ENCODE data around the gene ATG10. TPM values are rescaled to one million over a fixed set of nuclear protein-coding genes. Genes with fewer than 3 reads are reported as not detected.

ATG10 gene
- total RNA-seq, 1 experiment from 2014 or later = 11.8 TPM

DNA sequence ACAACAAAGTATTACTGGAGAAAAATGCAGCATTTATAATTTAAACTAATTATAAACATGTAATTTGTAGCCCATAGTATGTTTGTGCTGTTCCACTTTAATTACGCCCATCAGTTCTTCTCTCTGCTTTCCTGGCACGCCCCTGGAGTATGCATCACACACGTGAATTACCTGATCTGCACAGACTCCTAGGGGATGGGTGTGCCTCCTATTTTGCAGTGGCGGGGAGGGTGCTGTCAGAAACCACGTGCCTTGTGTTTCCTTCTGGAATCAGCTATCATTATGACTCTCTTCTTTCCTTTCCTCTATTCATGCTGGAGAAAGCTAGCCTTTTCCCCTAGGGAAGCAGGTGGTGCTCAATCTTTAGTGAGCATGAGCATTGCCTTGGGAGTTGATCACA, 263.1 kb downstream of the ATG10 start:
- no TSS peak for BruUV-seq (replicated peaks)
- H3K27ac ChIP-seq (ENCODE audit: low read length) = no peak overlapping the region
- no peaks in the 10 kb centered on the region for H3K79me2 ChIP-seq (ENCODE audit: low read length)
- no peak overlapping the region for H3K4me2 ChIP-seq (ENCODE audit: low read length)
- H2AFZ ChIP-seq (ENCODE audit: low read length) = no peak overlapping the region
- no peaks in the 10 kb centered on the region for H3K9me2 ChIP-seq (replicated peaks; ENCODE audit: low read length)
- H3K9ac ChIP-seq (ENCODE audit: low read length) = no peak overlapping the region
- POLR2A ChIA-PET (ENCODE audit: unreplicated experiment) = no interaction called here
- H3K27me3 ChIP-seq (ENCODE audit: low read length) = no peaks in the 10 kb centered on the region
- no peaks in the 10 kb centered on the region for H3K36me3 ChIP-seq (ENCODE audit: low read depth, low read length)
- CTCF ChIA-PET = no interaction called here
- no peak for ATAC-seq
- H3F3A ChIP-seq (ENCODE audit: low read length, unreplicated experiment) = no peaks in the 10 kb centered on the region
- TF ChIP-seq, protein P1, sequence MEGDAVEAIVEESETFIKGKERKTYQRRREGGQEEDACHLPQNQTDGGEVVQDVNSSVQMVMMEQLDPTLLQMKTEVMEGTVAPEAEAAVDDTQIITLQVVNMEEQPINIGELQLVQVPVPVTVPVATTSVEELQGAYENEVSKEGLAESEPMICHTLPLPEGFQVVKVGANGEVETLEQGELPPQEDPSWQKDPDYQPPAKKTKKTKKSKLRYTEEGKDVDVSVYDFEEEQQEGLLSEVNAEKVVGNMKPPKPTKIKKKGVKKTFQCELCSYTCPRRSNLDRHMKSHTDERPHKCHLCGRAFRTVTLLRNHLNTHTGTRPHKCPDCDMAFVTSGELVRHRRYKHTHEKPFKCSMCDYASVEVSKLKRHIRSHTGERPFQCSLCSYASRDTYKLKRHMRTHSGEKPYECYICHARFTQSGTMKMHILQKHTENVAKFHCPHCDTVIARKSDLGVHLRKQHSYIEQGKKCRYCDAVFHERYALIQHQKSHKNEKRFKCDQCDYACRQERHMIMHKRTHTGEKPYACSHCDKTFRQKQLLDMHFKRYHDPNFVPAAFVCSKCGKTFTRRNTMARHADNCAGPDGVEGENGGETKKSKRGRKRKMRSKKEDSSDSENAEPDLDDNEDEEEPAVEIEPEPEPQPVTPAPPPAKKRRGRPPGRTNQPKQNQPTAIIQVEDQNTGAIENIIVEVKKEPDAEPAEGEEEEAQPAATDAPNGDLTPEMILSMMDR (conservative IDR thresholded peaks at IDR 0.05; ENCODE audit: low read depth, low read length) = no peak
- TF ChIP-seq EZH2 (IDR thresholded peaks at IDR 0.05; ENCODE audit: low read length, unreplicated experiment) (no peak), EZH2phosphoT487 (IDR thresholded peaks at IDR 0.05; ENCODE audit: borderline replicate concordance, low read length) (no peak)
- intact Hi-C loops (cut with micrococcal nuclease) = no loop called here
- H3K4me3 ChIP-seq (ENCODE audit: low read length) = no peak overlapping the region
- H3K9me3 ChIP-seq (ENCODE audit: low read length) = no peaks in the 10 kb centered on the region
- H4K20me1 ChIP-seq (ENCODE audit: low read length) = no peaks in the 10 kb centered on the region
- DNase-seq = no peak
- no peaks in the 10 kb centered on the region for H3K4me1 ChIP-seq (ENCODE audit: insufficient read depth, low read length)

DNA sequence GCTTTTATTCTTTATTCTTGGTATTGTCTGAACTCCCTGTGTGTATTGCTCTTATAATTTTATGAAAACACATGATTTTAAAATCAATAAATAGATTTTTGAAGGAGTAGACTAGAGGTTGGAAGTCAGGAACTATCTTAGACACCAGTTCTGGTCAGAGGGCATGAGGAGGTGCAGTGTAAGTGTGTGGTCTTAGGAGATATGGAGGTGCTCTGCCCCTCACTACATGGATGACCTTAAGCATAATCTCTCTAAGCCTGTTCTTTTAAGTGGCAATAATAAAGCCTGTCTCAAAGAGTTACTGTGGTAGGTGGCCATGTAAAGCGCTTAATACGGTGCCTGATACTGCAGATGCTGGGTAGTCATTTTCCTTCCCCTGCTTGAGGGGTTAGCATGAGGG, 272.3 kb downstream of the ATG10 start:
- POLR2A ChIA-PET (ENCODE audit: unreplicated experiment) = interaction anchor here (0.6 kb wide), 1 partner anchor 276 kb away, joined by 4 read pairs; no protein-coding TSS in a partner anchor
- intact Hi-C loops (cut with micrococcal nuclease) = no loop called here
- CTCF ChIA-PET = no interaction called here
- H3K4me3 ChIP-seq (ENCODE audit: low read length) = no peak overlapping the region
- no peak for ATAC-seq
- no peak overlapping the region for H3K4me2 ChIP-seq (ENCODE audit: low read length)
- H2AFZ ChIP-seq (ENCODE audit: low read length) = no peak overlapping the region
- no peaks in the 10 kb centered on the region for H3K4me1 ChIP-seq (ENCODE audit: insufficient read depth, low read length)
- no peak overlapping the region for H3K27ac ChIP-seq (ENCODE audit: low read length)
- H3K27me3 ChIP-seq (ENCODE audit: low read length) = no peaks in the 10 kb centered on the region
- BruUV-seq (replicated peaks) = no TSS peak
- H3K79me2 ChIP-seq (ENCODE audit: low read length) = no peaks in the 10 kb centered on the region
- no peaks in the 10 kb centered on the region for H4K20me1 ChIP-seq (ENCODE audit: low read length)
- no peaks in the 10 kb centered on the region for H3K9me2 ChIP-seq (replicated peaks; ENCODE audit: low read length)
- no peak overlapping the region for H3K9ac ChIP-seq (ENCODE audit: low read length)
- TF ChIP-seq EZH2phosphoT487 (IDR thresholded peaks at IDR 0.05; ENCODE audit: borderline replicate concordance, low read length) (no peak), EZH2 (IDR thresholded peaks at IDR 0.05; ENCODE audit: low read length, unreplicated experiment) (no peak)
- TF ChIP-seq, protein P1 (conservative IDR thresholded peaks at IDR 0.05; ENCODE audit: low read depth, low read length) = no peak
- no peak for DNase-seq
- no peaks in the 10 kb centered on the region for H3F3A ChIP-seq (ENCODE audit: low read length, unreplicated experiment)
- H3K36me3 ChIP-seq (ENCODE audit: low read depth, low read length) = no peaks in the 10 kb centered on the region
- peaks cover 13% of the 10 kb centered on the region for H3K9me3 ChIP-seq (ENCODE audit: low read length)

DNA sequence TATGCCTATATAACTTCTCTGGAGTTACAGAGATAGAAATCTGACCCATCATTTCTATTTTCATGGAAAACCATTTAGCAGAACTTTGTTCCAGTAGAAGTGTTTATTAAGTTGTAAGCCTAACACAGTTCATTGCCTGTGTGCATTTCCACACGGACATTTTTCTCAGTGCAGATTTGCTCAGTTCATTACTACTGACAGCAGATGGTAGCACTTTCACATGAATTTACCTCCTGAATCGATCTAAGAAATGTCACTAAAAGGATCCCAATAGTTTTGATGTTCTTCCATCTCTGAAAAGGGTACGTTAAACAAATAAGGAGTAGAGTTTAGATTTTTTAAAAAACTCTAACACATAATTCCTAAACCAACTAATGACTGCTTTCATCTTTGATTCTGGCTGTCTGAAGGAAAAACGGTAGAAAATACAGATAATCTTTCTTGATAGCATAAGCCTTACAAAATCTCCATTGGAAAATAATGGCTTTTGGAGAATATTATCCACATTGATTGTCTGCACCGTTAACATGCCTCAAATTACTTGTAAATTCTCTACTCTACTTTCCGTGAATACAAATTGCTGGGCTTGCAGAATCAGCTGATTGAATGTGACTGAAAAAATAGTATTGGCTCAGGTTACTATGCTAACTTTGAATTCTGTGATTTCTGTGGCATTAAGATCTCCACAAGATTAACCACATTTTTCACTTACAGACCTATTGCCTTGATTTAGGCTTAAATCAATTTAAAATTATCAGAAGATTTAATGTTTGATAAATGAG, 273.2 kb downstream of the ATG10 start:
- BruUV-seq (replicated peaks) = no TSS peak
- Histone ChIP-seq H3K4me3 (ENCODE audit: low read length) (no peak overlapping the region), H3K36me3 (ENCODE audit: low read depth, low read length) (no peaks in the 10 kb centered on the region), H3K4me1 (ENCODE audit: insufficient read depth, low read length) (no peaks in the 10 kb centered on the region), H3F3A (ENCODE audit: low read length, unreplicated experiment) (no peaks in the 10 kb centered on the region), H4K20me1 (ENCODE audit: low read length) (no peaks in the 10 kb centered on the region), H2AFZ (ENCODE audit: low read length) (no peak overlapping the region), H3K4me2 (ENCODE audit: low read length) (no peak overlapping the region), H3K27ac (ENCODE audit: low read length) (no peak overlapping the region), H3K27me3 (ENCODE audit: low read length) (no peaks in the 10 kb centered on the region), H3K9ac (ENCODE audit: low read length) (no peak overlapping the region), H3K9me2 (replicated peaks; ENCODE audit: low read length) (no peaks in the 10 kb centered on the region), H3K79me2 (ENCODE audit: low read length) (no peaks in the 10 kb centered on the region), H3K9me3 (ENCODE audit: low read length) (peaks cover 13% of the 10 kb centered on the region)
- intact Hi-C loops (cut with micrococcal nuclease) = no loop called here
- TF ChIP-seq EZH2phosphoT487 (IDR thresholded peaks at IDR 0.05; ENCODE audit: borderline replicate concordance, low read length) = no peak
- TF ChIP-seq, protein P1 (conservative IDR thresholded peaks at IDR 0.05; ENCODE audit: low read depth, low read length) = no peak
- no peak for TF ChIP-seq EZH2 (IDR thresholded peaks at IDR 0.05; ENCODE audit: low read length, unreplicated experiment)
- no peak; the same call in 1 of the 2 replicates for ATAC-seq
- POLR2A ChIA-PET (ENCODE audit: unreplicated experiment) = no interaction called here
- DNase-seq = no peak
- CTCF ChIA-PET = no interaction called here
